A549 (cell line): Measurements from ENCODE around the gene IPO13. TPM values are rescaled to one million over a fixed set of nuclear protein-coding genes. Genes with fewer than 3 reads are reported as not detected.

Source experiments
- ATAC-seq, 2 experiments: fragments of 200-7000 bp in 1 of 2; fragments of >200 bp in 1 of 2; cut with Nextera tagmentation in 1 of 2; cut with Tn5 transposase in 1 of 2; 3 replicates each; pipeline versions ENCODE4 v1.8.0 to v1.9.1; 2018 to 2020; ENCODE audit warnings: mild to moderate bottlenecking in 1 of 2, moderate library complexity in 1 of 2
- CTCF ChIA-PET: fragments of 300-600 bp; sonication (Branson Sonifier 250); formaldehyde crosslinking; extraction: SDS; loops from one replicate; lab custom pipeline; 2021; ENCODE audit warnings: antibody characterized with exemption, inconsistent platforms; lab: Yijun Ruan, JAX
- POLR2A ChIA-PET: fragments of 350-600 bp; formaldehyde crosslinking; extraction: SDS; loops from one replicate; lab custom pipeline; 2021; ENCODE audit warnings: antibody characterized with exemption, inconsistent platforms; lab: Yijun Ruan, JAX
- DNase-seq, 2 experiments: peaks; one replicate each; pipeline versions ENCODE4 v3.0.0 to v3.0.0-alpha.2; 2011 to 2016; ENCODE audit warnings: low read depth in 1 of 2, low spot score in 1 of 2
- FAIRE-seq: peaks from 2 replicates; lab custom pipeline; 2011; peaks lifted over from hg19 to GRCh38; lab: Jason Lieb, UNC
- H3K27ac ChIP-seq, 2 experiments: fragments of >200 bp; sonication (Bioruptor Twin); formaldehyde crosslinking; 3 replicates each; pipeline ENCODE4 v1.5.1; 2016 to 2017
- H3K4me1 ChIP-seq: fragments of >200 bp; sonication (Bioruptor Twin); formaldehyde crosslinking; 3 replicates; pipeline ENCODE4 v1.6.1; 2016
- H3K4me2 ChIP-seq: fragments of >200 bp; sonication (Bioruptor Twin); formaldehyde crosslinking; 3 replicates; pipeline ENCODE4 v1.6.1; 2016
- H3K4me3 ChIP-seq: fragments of >200 bp; sonication (Bioruptor Twin); formaldehyde crosslinking; 3 replicates; pipeline ENCODE4 v1.5.1; 2016
- H3K9me3 ChIP-seq: fragments of >200 bp; sonication (Bioruptor Twin); formaldehyde crosslinking; 3 replicates; pipeline ENCODE4 v1.6.1; 2016
- ATOH8 ChIP-seq: fragments of 250-450 bp; sonication (Bioruptor Pico); IDR thresholded peaks from 2 replicates; pipeline ENCODE4 v1.5.0; 2020; ENCODE audit warnings: low read depth, mild to moderate bottlenecking, moderate library complexity
- CHD2 ChIP-seq: fragments of 150-350 bp; IDR thresholded peaks from 2 replicates; pipeline ENCODE4 v1.6.1; 2014; ENCODE audit warnings: low read length; ENCODE audit not compliant: partially characterized antibody
- E2F6 ChIP-seq: IDR thresholded peaks from 2 replicates; pipeline ENCODE4 v1.6.1; 2012; ENCODE audit warnings: low read depth, borderline replicate concordance
- EHMT2 ChIP-seq: fragments of 200-600 bp; sonication (generic); IDR thresholded peaks from 2 replicates; pipeline ENCODE4 v1.6.1; 2016; ENCODE audit warnings: antibody characterized with exemption, low read depth, mild to moderate bottlenecking, moderate library complexity
- ELK1 ChIP-seq: fragments of 150-350 bp; IDR thresholded peaks from 2 replicates; pipeline ENCODE4 v1.6.1; 2014; ENCODE audit warnings: low read depth, mild to moderate bottlenecking, low read length
- EP300 ChIP-seq, 2 experiments: fragments of >200 bp; sonication (Bioruptor Twin); formaldehyde crosslinking; IDR thresholded peaks; 2 replicates in 1 of 2; 3 replicates in 1 of 2; pipeline ENCODE4 v1.6.1; 2016 to 2017
- FOSL2 ChIP-seq, 2 experiments: fragments of 450-650 bp in 1 of 2; fragments of >200 bp in 1 of 2; sonication (Bioruptor Twin) in 1 of 2; formaldehyde crosslinking; IDR thresholded peaks; 2 replicates each; pipeline versions ENCODE4 v1.5.0 to v1.6.1; 2016 to 2020; ENCODE audit warnings: mild to moderate bottlenecking in 1 of 2, moderate library complexity in 1 of 2
- HEYL ChIP-seq: fragments of 250-450 bp; sonication (Bioruptor Pico); IDR thresholded peaks from 2 replicates; pipeline ENCODE4 v1.8.0; 2021; ENCODE audit warnings: mild to moderate bottlenecking, moderate library complexity
- HOXB13 ChIP-seq: fragments of 250-450 bp; sonication (Bioruptor Pico); IDR thresholded peaks from 2 replicates; pipeline ENCODE4 v1.5.0; 2020; ENCODE audit warnings: low read depth, mild to moderate bottlenecking, moderate library complexity
- MAX ChIP-seq: IDR thresholded peaks from 2 replicates; pipeline ENCODE4 v1.6.1; 2012
- NR3C1 ChIP-seq: fragments of >200 bp; sonication (Bioruptor Twin); formaldehyde crosslinking; IDR thresholded peaks from 3 replicates; pipeline ENCODE4 v1.6.1; 2017
- POLR2A ChIP-seq: IDR thresholded peaks from 2 replicates; pipeline ENCODE4 v1.6.1; 2012; ENCODE audit warnings: mild to moderate bottlenecking, low read length
- RARB ChIP-seq: fragments of 250-450 bp; sonication (Bioruptor Pico); IDR thresholded peaks from 2 replicates; pipeline ENCODE4 v1.8.0; 2021; ENCODE audit warnings: mild to moderate bottlenecking, moderate library complexity
- RNF2 ChIP-seq: fragments of 200-600 bp; sonication (generic); IDR thresholded peaks from 2 replicates; pipeline ENCODE4 v1.6.1; 2016; ENCODE audit warnings: low read depth, mild to moderate bottlenecking, antibody characterized with exemption, moderate library complexity, borderline replicate concordance
- SREBF2 ChIP-seq: fragments of 450-650 bp; IDR thresholded peaks from 2 replicates; pipeline ENCODE4 v1.6.1; 2014; ENCODE audit warnings: mild to moderate bottlenecking, moderate library complexity
- TP53 ChIP-seq: fragments of 250-450 bp; sonication (Bioruptor Pico); IDR thresholded peaks from 2 replicates; pipeline ENCODE4 v1.5.0; 2021; ENCODE audit warnings: mild to moderate bottlenecking, moderate library complexity
- ZNF302 ChIP-seq: fragments of 250-450 bp; sonication (Bioruptor Pico); IDR thresholded peaks from 2 replicates; pipeline ENCODE4 v1.9.0; 2021; ENCODE audit warnings: inconsistent platforms, mild to moderate bottlenecking, moderate library complexity
- ZSCAN20 ChIP-seq: fragments of 250-450 bp; sonication (Bioruptor Pico); IDR thresholded peaks from 2 replicates; pipeline ENCODE4 v1.8.0; 2022; ENCODE audit warnings: mild to moderate bottlenecking, moderate library complexity
- WGBS: methylation state at CpG from one replicate; pipeline ENCODE4 v1.1.6; 2017; ENCODE audit errors: missing lambda C conversion rate; 5-methylcytosine and 5-hydroxymethylcytosine counted together
- polyA plus RNA-seq, 4 experiments: library from polyadenylated mRNA; depleted of rRNA in 3 of 4; stranded (reverse); fragments of >200 nt; fragmentation: RNase III in 1 of 4; extraction: RNeasy Plus Mini Kit Qiagen cat#74134 plus additional on column Dnase treatment in 1 of 4; gene quantifications; 2 replicates in 3 of 4; 3 replicates in 1 of 4; pipeline ENCODE4 v1.2.3, GENCODE V29; 2011 to 2017

The IPO13 gene
- polyA plus RNA-seq, 2 of the 4 experiments (the other 2 are of a cell fraction): 8.1 to 15.8 TPM

- no peak overlapping the region for H3K4me3 ChIP-seq
- no peaks in the 10 kb centered on the region for H3K9me3 ChIP-seq
- no peak for DNase-seq
- H3K27ac ChIP-seq: no peak overlapping the region
- no peak for FAIRE-seq
- WGBS: 88% methylated on average over 9 of the region's 9 CpGs
- H3K4me2 ChIP-seq: no peak overlapping the region
- CTCF ChIA-PET: interaction anchor here (1.2 to 1.8 kb wide), 4 partner anchors 9 to 195 kb away, joined by 5 to 7 read pairs (median 6); no protein-coding TSS in a partner anchor
- ATAC-seq: no peak
- POLR2A ChIA-PET: no interaction called here
- TF ChIP-seq RARB (CRISPR knock-in tag): no peak
- H3K4me1 ChIP-seq: no peaks in the 10 kb centered on the region
Measured at GRCh38 chr1:43958351-43959255, 11.9 kb downstream of the IPO13 start.

- no peaks in the 10 kb centered on the region for H3K9me3 ChIP-seq
- H3K4me2 ChIP-seq: no peak overlapping the region
- no peak overlapping the region for H3K27ac ChIP-seq
- ChIA-PET POLR2A (no interaction called here), CTCF (interaction anchor here (1.0 to 1.3 kb wide), 4 partner anchors 9 to 151 kb away, joined by 3 read pairs; partner anchors contain the start of gene DPH2)
- TF ChIP-seq ZNF302 (CRISPR knock-in tag) (no peak), HEYL (CRISPR knock-in tag) (no peak), FOSL2 (IDR thresholded peaks at IDR 0.05) (no peak), FOSL2 (CRISPR knock-in tag; IDR thresholded peaks at IDR 0.05) (no peak), MAX (no peak), ATOH8 (CRISPR knock-in tag) (no peak), EHMT2 (no peak), CHD2 (no peak), RNF2 (no peak), E2F6 (no peak), NR3C1 (no peak), EP300 (IDR thresholded peaks at IDR 0.05) (no peak), TP53 (no peak), SREBF2 (no peak)
- 89% methylated on average over 8 of the region's 8 CpGs for WGBS
- no peak overlapping the region for H3K4me3 ChIP-seq
- no peak for DNase-seq
- ATAC-seq: no peak
- FAIRE-seq: no peak
- H3K4me1 ChIP-seq: no peaks in the 10 kb centered on the region
Measured at GRCh38 chr1:43960798-43961197, 14.0 kb downstream of the IPO13 start.

GRCh38 chr1:43961692-43962091 lies 14.9 kb downstream of the IPO13 start:
- Histone ChIP-seq H3K9me3 (no peaks in the 10 kb centered on the region), H3K27ac (no peak overlapping the region), H3K4me3 (no peak overlapping the region), H3K4me1 (no peaks in the 10 kb centered on the region), H3K4me2 (no peak overlapping the region)
- FAIRE-seq (no peak), ATAC-seq (no peak), DNase-seq (no peak)
- TF ChIP-seq ZSCAN20 (CRISPR knock-in tag) (no peak), ELK1 (no peak), HOXB13 (CRISPR knock-in tag) (no peak), EHMT2 (no peak), POLR2A (no peak)
- POLR2A ChIA-PET: no interaction called here
- CTCF ChIA-PET: interaction anchor here (1.0 to 2.0 kb wide), 3 partner anchors 12 to 27 kb away, joined by 3 to 5 read pairs (median 3); no protein-coding TSS in a partner anchor
- WGBS: 77% methylated on average over 3 of the region's 3 CpGs
